ENCODE data around the gene SLC12A7.
"Not testable (repeated sequence)": the region's sequence is repeated elsewhere in the genome, so short reads cannot be mapped to it uniquely, and the experiment has no call there.

SLC12A7 gene

GRCh38 chr5:1110307-1111240 lies 1.3 kb downstream of the SLC12A7 start:
- FAIRE-seq: no peak
- DNase-seq (ENCODE audit: low spot score): no peak

GRCh38 chr5:1109542-1110306 lies 2.1 kb downstream of the SLC12A7 start:
- DNase-seq (ENCODE audit: low spot score) (no peak), FAIRE-seq (no peak)

DNA sequence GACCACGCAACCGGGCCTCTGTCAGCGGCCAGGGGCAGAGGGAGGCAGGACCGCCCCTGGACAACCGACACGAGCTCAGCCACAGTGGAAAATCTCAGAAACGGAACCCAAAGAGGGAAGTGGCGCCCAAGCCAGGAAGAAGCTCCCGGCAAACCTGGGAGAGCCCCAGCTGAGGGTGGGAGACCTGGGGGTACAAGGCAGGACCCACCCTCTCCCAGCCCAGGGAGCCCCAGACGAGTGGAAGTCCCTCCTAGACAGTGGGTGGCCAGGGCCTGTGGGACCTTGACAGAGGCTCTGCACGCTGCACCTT lies 3.0 kb downstream of the SLC12A7 start:
- no peak for FAIRE-seq
- DNase-seq (ENCODE audit: low spot score): no peak

DNA sequence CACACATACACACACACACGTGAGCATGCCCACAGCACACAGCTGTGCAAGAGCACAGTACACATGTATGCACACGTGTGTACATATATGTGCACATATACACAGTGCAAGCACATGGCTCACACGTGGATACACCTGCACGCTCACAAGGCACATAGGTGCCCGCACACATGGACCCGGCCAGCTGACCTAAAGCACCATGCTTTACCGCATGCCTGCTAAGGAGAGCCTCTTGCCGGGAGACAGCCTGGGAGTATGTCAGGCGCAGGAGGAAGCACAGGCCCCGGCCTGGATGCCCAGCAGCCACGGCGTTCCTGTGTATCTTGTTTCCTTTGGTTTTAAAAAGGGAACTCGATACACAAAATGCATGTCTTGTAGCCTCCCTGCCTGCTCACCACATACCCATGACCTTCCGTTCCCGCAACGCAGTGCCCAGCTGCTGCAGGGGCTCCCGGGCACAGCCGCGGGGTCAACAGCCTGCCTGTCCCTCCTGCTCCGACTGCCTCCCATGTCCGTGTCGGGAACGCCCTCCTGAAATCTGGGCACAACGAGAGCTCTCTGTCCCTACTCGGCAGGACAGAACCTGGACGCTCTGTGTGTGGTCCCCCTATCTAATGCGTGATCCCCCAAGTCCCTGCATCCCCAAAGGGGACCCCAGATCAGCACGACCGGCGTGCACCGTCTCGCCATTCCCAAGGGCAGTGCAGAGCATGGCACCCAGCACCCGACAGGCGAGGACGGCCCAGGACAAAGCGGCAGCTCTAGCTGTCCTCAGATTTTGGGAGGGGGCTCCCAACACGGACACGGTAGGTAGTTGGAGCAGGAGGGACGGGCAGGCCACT lies 3.6 kb downstream of the SLC12A7 start:
- DNase-seq (ENCODE audit: low spot score) (no peak), FAIRE-seq (peak; percentile 30)

GRCh38 chr5:1107167-1108022 lies 4.5 kb downstream of the SLC12A7 start:
- FAIRE-seq: no peak
- DNase-seq (ENCODE audit: low spot score): no peak

GRCh38 chr5:1106385-1107166 lies 5.3 kb downstream of the SLC12A7 start:
- DNase-seq (ENCODE audit: low spot score): no peak
- no peak for FAIRE-seq

- no peak for DNase-seq (ENCODE audit: low spot score)
- no peak for FAIRE-seq
These were observed 6.3 kb downstream of the SLC12A7 start for GRCh38 chr5:1105350-1106265.

- FAIRE-seq: no peak
- no peak for DNase-seq (ENCODE audit: low spot score)
These were observed 7.4 kb downstream of the SLC12A7 start for GRCh38 chr5:1104327-1105006.

- FAIRE-seq (peak; percentile 76), DNase-seq (ENCODE audit: low spot score) (no peak)
These were observed 8.1 kb downstream of the SLC12A7 start for GRCh38 chr5:1103505-1104326.

DNA sequence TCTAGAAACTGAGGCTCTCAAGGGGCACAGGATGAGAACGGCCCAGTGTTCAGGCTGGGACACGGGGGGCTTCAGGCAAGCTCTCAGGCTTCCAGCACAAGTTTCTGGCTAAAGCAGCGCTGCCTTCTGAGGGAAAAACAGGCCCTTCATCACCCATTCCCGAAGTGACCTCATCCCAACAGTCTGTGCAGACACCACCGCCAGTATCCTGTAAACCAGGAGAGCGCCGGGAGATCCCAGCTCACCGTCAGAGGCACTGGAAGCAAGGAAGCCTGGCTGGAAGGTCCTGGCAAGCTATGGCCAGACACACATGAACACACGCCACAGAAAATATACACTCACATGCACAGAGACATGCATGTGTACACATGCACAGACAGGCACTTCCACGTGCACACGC lies 8.8 kb downstream of the SLC12A7 start:
- no peak for FAIRE-seq
- DNase-seq (ENCODE audit: low spot score): no peak

DNA sequence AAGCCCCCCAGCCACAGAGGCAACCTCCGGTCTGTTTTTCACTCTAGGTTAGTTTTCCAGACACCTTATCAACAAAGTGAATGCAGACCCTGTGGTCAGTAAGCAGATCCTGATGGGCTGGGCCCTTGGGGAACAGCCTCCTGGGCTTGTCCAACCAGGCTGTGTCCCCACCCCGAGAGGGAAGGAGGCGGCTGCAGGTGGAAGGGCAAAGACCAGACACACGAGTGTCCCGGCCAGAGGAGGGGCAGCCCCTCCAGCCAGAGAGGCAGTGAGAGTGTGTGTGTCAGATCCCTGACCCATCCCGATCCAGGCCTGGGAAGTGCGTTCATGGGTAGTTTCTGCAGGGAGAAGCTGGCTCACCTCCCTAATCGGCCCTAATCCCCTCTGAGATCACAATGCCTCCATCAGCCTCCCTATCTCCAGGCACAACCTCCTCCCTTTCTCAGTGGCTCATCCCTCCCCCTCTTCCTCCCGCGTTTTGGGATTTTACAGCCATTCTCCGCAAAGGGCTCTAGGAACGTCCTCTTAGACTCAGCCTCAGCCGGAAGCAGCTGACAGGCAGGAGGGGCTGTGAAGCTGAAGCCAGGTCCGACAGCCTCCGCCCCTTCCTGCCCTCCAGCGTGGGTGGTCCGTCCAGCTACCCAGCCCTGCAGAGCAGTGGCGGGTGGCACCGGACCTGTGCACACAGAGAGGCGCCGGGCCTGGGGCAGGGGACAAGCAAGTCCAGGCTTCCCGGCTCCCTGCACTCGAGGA lies 9.7 kb downstream of the SLC12A7 start:
- DNase-seq (ENCODE audit: low spot score) (no peak), FAIRE-seq (no peak)

GRCh38 chr5:1100664-1101574 lies 10.9 kb downstream of the SLC12A7 start:
- DNase-seq (ENCODE audit: low spot score): no peak
- no peak for FAIRE-seq

DNA sequence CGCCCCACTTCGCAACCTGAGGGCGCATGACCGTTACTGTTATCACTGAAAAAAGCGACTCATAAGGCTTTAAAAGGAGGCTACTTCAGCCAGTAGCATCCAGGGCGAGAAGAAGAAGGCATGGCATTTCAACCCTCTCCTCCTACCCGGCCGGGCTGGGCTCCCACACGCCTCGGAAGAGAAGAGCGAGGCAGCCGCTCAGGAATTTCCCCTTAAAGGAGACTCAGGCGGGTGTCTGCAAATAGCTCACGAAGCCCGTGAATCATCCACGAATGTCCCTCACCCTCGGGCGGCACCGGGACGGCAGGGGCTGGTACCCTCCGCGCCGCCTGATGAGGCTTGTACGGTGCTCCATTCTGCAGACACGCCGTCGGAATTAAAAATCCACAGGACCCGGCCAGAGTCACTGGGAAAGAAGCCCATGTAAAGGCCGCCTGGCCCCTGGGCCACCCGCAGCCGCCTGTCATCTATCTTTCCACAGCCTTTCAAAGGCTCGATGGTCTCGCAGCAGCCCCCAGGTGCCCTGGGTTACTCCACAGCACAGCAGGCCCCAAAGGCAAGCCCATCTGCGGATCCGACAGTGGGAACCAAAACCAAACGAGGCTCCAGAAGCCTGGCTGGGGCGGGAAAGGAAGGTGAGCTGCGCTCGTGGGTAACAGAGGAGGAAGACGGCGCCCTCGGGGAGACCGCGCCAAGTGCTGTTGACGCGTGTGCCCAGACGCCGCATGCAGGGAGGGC lies 11.8 kb downstream of the SLC12A7 start:
- DNase-seq (ENCODE audit: low spot score) (no peak), FAIRE-seq (no peak)

- FAIRE-seq: peak; percentile 93
These were observed 12.8 kb downstream of the SLC12A7 start for GRCh38 chr5:1098986-1099597.

GRCh38 chr5:1097988-1098385 lies 13.9 kb downstream of the SLC12A7 start:
- not testable (repeated sequence) for DNase-seq (ENCODE audit: low spot score)
- FAIRE-seq: peak; percentile 74

More at GRCh38 chr5:1098986-1099597, 12.8 kb downstream of the SLC12A7 start:
- DNase-seq (ENCODE audit: low spot score): no peak
